Right atrium auricular region (tissue), 2 donors: ENCODE results near the gene FCGBP. TPM values are rescaled to one million over a fixed set of nuclear protein-coding genes. Genes with fewer than 3 reads are reported as not detected.
"Not testable (repeated sequence)": the region's sequence is repeated elsewhere in the genome, so short reads cannot be mapped to it uniquely, and the experiment has no call there.

Source experiments
- DNase-seq: peaks from one replicate; pipeline ENCODE4 v3.0.0-alpha.2; 2019; ENCODE audit warnings: low spot score
- H3K27ac ChIP-seq, 2 donors: fragments of 200-600 bp; sonication (generic); 1 replicate in 1 of 2; 2 replicates in 1 of 2; pipeline ENCODE4 v1.5.1; 2016 to 2019
- H3K27me3 ChIP-seq, 2 donors: fragments of 200-600 bp; sonication (generic); one replicate each; pipeline versions ENCODE4 v1.5.1 to v1.6.0; 2017 to 2019
- H3K36me3 ChIP-seq: fragments of 200-600 bp; sonication (generic); one replicate; pipeline ENCODE4 v1.5.1; 2016
- H3K4me1 ChIP-seq, 2 donors: fragments of 200-600 bp; sonication (generic); one replicate each; pipeline versions ENCODE4 v1.5.1 to v1.6.0; 2017 to 2019
- H3K4me3 ChIP-seq, 2 donors: fragments of 200-600 bp; sonication (generic); 1 replicate in 1 of 2; 2 replicates in 1 of 2; pipeline ENCODE4 v1.5.1; 2017 to 2019; ENCODE audit warnings: mild to moderate bottlenecking in 1 of 2, moderate library complexity in 1 of 2
- H3K9me3 ChIP-seq, 2 donors: fragments of 200-600 bp; sonication (generic); one replicate each; pipeline ENCODE4 v1.5.1; 2019
- total RNA-seq, 2 donors: library from RNA; depleted of rRNA; stranded (reverse); fragments of >200 nt; gene quantifications; one replicate each; pipeline ENCODE4 v1.1.0, GENCODE V29; 2016
- TF ChIP-seq, protein P1 (sequence below), 2 donors: fragments of 200-600 bp; sonication (generic); IDR thresholded peaks; one replicate each; pipeline ENCODE4 v1.5.1; 2019; ENCODE audit warnings: antibody characterized with exemption in 2 of 2

Gene FCGBP
- total RNA-seq, 2 donors from 2014 or later: 3.6 to 45.5 TPM

DNA sequence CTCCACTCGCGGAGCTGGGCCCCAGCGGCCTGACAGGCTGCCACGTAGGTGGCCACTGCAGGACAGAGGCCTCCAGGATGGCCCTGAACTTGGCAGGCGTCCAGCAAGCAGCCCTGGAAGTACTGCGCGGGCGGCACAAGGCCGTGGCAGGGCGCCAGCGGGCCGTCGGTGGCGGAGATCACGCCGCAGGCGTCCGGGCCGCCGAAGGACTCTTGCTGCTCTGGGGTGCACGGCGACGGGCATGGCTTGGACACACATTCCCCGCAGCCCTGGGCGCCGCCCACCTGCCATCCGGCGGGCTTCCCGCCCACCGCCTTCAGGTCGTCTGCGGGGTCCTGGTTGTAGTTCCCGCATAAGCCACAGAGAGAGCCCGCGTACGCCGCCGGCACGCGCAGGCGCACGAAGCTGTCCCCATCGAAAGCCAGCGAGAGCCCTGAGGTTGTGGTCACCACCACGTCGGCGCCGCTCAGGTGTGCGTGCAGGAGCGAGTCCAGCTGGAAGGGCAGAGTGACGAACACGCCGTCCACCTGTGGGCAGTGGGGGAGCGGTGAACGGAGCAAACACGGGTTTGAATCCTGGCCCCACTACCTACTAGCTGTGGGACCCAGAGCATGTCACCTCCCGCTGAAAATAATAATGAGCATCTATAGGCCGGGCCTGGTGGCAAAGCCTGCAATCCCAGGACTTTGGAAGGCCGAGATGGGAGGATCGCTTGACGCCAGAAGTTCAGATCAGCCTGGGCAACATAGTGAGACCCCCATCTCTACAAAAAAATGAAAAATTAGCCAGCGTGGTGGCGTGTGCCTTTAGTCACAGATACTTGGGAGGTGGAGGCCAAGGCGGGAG, 42.6 kb downstream of the FCGBP start:
- peak; percentile 54 for DNase-seq

DNA sequence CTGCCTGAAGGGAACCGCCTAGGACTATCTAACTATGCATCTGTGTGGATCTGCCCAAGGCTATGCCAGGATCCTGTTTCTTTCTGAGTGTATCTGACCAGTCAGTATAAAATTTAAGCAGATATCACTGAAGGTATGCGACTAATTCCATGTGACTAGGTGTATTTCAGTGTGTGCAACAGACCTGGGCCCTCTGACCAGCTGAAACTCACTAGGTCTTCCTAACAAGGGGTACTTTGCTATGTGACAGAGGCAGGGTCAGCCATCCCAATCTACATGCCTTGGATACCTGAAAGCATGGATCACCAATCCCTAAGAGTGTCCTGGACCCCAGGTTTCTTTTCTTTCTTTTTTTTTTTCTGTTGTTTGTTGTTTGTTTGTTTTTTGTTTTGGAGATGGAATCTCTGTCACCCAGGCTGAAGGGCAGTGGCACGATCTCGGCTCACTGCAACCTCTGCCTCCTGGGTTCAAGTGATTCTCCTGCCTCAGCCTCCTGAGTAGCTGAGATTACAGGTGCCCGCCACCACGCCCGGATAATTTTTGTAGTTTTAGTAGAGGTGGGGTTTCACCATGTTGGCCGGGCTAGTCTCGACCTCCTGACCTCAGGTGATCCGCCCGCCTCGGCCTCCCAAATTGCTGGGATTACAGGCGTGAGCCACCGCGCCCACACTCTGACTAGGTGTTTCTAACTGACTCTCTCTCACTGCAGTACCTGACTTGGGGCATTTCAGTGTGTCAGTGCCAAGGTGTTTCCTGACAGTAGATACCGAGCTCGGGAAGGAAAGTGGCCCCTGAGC, 43.5 kb downstream of the FCGBP start:
- no peak overlapping the region for H3K27ac ChIP-seq
- no peak for DNase-seq

More for the DNA sequence above, 42.6 kb downstream of the FCGBP start:
- not testable (repeated sequence) for H3K9me3 ChIP-seq, H3K36me3 ChIP-seq, H3K4me3 ChIP-seq, H3K4me1 ChIP-seq, H3K27me3 ChIP-seq, H3K27ac ChIP-seq

DNA sequence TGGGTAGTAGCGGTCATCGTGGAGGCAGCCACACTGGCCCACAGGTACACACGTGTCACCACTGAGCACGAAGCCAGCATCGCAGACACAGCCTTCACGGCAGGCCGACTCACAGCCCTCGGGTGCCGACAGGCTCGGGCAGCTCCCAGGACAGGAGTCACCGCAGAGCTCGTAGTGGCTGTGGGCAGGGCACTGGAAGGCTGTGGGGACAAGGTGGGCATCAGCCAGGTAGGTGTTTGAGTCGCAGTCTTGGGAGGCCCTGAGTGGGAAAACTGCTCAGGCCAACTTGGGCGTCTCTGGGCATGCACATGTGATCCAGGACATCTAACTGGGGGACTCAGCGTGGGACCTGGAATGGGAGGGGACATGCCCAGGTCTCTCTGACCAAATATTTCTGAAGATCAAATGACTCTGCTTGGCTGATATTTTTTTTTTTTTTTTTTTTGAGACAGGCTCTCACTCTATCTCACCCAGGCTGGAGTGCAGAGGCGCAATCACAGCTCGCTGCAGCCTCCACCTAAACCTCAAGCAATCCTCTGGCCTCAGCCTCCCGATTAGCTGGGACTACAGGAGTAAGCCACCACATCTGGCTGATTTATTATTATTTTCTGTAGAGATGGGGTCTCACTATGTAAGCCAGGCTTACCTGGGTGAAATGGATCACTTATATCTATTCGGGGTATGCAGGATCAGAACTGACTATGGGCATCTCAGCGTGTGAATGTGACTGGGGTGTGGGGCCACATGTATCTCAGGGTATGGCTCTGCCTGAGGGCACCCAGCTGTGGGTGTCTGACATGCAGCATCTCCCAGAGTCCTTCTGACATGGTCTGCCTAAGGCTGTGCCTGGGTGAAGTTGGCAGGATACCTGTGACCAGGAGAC, 44.3 kb downstream of the FCGBP start:
- not testable (repeated sequence) for H3K27me3 ChIP-seq, DNase-seq, H3K27ac ChIP-seq, H3K36me3 ChIP-seq, H3K9me3 ChIP-seq, H3K4me3 ChIP-seq, H3K4me1 ChIP-seq

More for the DNA sequence above, 43.5 kb downstream of the FCGBP start:
- no peaks in the 10 kb centered on the region for H3K36me3 ChIP-seq
- H3K4me3 ChIP-seq: no peak overlapping the region
- H3K27me3 ChIP-seq: no peaks in the 10 kb centered on the region
- no peaks in the 10 kb centered on the region for H3K4me1 ChIP-seq
- H3K9me3 ChIP-seq: no peaks in the 10 kb centered on the region
- TF ChIP-seq, protein P1, sequence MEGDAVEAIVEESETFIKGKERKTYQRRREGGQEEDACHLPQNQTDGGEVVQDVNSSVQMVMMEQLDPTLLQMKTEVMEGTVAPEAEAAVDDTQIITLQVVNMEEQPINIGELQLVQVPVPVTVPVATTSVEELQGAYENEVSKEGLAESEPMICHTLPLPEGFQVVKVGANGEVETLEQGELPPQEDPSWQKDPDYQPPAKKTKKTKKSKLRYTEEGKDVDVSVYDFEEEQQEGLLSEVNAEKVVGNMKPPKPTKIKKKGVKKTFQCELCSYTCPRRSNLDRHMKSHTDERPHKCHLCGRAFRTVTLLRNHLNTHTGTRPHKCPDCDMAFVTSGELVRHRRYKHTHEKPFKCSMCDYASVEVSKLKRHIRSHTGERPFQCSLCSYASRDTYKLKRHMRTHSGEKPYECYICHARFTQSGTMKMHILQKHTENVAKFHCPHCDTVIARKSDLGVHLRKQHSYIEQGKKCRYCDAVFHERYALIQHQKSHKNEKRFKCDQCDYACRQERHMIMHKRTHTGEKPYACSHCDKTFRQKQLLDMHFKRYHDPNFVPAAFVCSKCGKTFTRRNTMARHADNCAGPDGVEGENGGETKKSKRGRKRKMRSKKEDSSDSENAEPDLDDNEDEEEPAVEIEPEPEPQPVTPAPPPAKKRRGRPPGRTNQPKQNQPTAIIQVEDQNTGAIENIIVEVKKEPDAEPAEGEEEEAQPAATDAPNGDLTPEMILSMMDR (IDR thresholded peaks at IDR 0.05): no peak

GRCh38 chr19:39887456-39887951, 46.9 kb downstream of the FCGBP start:
- not testable (repeated sequence) for H3K27me3 ChIP-seq, H3K36me3 ChIP-seq, H3K9me3 ChIP-seq, H3K4me1 ChIP-seq, H3K27ac ChIP-seq, H3K4me3 ChIP-seq, DNase-seq

DNA sequence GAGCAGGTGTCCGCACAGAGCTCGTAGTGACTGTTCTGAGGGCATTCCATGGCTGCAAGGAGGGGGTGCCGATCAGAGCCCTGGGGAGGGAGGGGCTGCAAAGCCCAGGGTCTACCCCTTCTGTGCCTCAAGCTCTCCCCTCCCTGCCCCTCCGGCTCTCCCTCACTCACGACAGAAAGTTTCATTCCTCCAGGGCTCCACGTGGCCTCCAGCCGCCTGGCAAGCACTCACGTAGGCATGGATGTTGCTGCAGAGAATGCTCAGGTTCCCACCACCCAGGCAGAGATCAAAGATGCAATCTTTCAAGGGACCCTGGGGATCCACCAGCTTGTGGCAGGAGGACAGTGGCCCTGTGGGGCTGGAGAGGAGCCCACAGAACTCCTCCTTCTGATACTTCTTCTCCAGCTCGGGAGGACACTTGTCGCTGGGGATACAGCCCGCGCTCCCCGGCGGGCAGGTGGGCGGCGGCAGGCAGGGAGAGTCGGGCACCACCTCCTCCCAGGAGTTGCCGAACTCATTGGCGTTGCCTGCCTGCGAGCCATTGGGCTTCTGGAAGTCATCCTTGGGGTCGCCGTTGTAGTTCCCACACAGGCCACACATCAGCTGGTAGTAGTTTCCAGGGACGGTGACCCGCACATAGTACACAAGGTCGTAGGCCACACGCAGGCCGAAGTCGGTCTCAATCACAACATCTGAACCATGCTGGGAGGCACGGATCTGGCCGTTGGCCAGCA, 48.4 kb downstream of the FCGBP start:
- DNase-seq, H3K27ac ChIP-seq, H3K27me3 ChIP-seq, H3K36me3 ChIP-seq, H3K4me1 ChIP-seq, H3K9me3 ChIP-seq, H3K4me3 ChIP-seq: not testable (repeated sequence)

DNA sequence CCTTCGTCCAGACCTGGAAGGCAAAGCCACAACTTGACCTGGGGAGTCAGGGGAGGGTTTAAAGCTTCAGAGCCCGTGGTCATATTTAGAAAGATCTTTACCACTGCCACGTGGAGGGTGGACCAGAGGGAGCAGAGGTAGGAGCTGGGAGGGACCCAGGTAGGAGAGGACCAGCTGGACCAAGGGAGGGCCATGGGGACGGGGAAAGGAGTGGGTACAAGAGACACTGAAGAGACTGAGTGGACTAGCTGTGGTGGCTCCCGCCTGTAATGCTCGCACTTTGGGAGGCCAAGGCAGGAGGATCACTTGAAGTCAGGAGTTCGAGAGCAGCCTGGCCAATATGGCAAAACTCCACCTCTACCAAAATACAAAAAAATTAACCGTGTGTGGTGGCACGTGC, 49.7 kb downstream of the FCGBP start:
- H3K27me3 ChIP-seq, DNase-seq, H3K4me3 ChIP-seq: not testable (repeated sequence)

More for the DNA sequence above, 49.7 kb downstream of the FCGBP start:
- H3K27ac ChIP-seq, H3K36me3 ChIP-seq, H3K4me1 ChIP-seq, H3K9me3 ChIP-seq: not testable (repeated sequence)

Other genes with a start within 250 kb of the FCGBP start
- not detected for gene LGALS14, start 230.2 kb downstream of the FCGBP start, total RNA-seq
- gene CLC, start 196.6 kb downstream of the FCGBP start, total RNA-seq: not detected
- not detected for gene LEUTX, start 155.8 kb downstream of the FCGBP start, total RNA-seq
- 10 to 100 TPM; 11.1 to 14.5 TPM for gene DYRK1B, start 100.5 kb downstream of the FCGBP start, total RNA-seq
- 10 to 100 TPM; 63.7 to 88.5 TPM for gene FBL, start 88.3 kb downstream of the FCGBP start, total RNA-seq
- 10 to 100 TPM; 76.0 to 90.2 TPM for gene PSMC4, start 36.5 kb upstream of the FCGBP start, total RNA-seq
- gene ZNF546, start 62.4 kb upstream of the FCGBP start, total RNA-seq: 1 to 10 TPM; 3.9 to 4.3 TPM
- gene ZNF780B, start 121.6 kb upstream of the FCGBP start, total RNA-seq: 10 to 100 TPM; 11.2 to 13.6 TPM
- 1 to 10 TPM; 2.4 to 4.1 TPM for gene ZNF780A, start 156.3 kb upstream of the FCGBP start, total RNA-seq